GM21825 (cell line): ENCODE measurements around the gene SLC49A3.
"Not testable (repeated sequence)": the region's sequence is repeated elsewhere in the genome, so short reads cannot be mapped to it uniquely, and the experiment has no call there.

ENCODE experiments used
- ATAC-seq: cut with Tn5 transposase; IDR thresholded peaks from one replicate; pipeline ENCODE4 v1.9.1; 2021; ENCODE audit warnings: mild to moderate bottlenecking, moderate library complexity; ENCODE audit not compliant: unreplicated experiment

SLC49A3 gene

DNA sequence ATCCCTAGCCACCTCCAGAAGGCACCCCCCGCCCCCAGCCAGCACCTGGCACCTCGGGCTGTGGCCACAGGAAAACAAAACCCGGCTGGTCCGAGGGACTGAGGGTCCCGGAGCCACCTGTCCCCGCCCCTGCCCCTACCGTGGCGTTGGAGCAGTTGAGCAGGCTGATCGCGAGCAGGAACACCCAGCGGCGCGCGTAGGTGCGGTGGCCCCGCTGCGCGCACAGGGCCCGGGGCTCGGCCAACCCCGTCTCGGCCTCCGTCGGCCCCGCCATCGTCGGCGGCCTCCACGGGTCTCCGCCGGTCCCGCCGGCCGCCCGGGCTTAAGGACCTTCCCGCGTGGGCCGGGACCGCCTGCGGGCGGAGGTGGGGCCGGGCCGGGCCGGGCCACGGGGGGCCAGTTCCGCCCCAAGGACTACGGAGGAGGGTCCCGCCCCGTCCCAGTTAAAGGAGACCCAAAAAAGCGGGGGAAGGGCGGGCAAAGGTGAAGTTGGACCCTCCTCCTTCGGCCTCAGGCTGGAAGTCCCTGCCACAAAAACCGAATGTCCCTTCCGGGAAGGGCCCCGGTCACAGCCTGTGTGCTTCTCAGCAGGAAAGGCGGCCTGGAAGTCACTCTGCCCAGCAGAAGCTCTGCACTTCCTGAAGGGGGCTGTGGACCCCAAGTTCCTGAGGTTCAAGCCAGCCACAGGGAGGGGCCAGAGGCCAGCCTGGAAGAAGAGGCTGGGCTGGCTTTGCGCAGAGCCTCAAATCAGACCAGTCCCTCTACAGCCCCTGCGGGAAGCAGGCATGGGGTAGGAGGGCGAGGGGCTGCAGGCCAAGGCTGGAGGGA, at the start of gene SLC49A3:
TSS of gene SLC49A3 (minus strand) at position 298 of the 828 bp plus-strand sequence. CDS start at position 274, 24 bp downstream.
- ATAC-seq, result no peak

DNA sequence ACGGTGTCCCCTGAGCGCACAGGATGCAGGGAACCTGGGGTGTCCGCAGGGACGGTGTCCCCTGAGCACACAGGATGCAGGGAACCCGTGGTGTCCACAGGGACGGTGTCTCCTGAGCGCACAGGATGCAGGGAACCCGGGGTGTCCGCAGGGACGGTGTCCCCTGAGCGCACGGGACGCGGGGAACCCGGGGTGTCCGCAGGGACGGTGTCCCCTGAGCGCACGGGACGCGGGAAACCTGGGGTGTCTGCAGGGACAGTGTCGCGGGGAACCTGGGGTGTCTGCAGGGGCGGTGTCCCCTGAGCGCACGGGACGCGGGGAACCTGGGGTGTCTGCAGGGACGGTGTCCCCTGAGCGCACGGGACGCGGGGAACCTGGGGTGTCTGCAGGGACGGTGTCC, 47.6 kb upstream of the SLC49A3 start:
- ATAC-seq, result not testable (repeated sequence)

- no peak for ATAC-seq
Measured at GRCh38 chr4:735583-735982, 46.6 kb upstream of the SLC49A3 start.

DNA sequence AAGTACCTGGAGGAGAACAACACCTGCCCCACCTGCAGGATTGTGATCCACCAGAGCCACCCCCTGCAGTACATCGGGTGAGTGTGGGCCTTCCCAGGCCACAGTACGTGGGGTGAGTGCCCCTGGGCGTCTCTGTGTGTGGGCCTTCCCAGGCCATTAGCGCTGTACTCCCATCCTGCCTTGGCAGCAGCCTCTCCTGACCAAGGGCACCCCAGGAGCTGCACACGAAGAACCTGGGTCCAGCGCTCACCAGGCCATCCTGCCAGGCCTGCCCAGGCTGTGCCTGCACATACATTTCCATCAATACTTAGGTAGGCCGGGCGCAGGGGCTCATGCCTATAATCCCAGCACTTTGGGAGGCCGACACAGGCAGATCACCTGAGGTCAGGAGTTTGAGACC, 46.0 kb upstream of the SLC49A3 start:
- ATAC-seq, result no peak

- no peak for ATAC-seq
Measured at GRCh38 chr4:734075-734474, 45.1 kb upstream of the SLC49A3 start.

DNA sequence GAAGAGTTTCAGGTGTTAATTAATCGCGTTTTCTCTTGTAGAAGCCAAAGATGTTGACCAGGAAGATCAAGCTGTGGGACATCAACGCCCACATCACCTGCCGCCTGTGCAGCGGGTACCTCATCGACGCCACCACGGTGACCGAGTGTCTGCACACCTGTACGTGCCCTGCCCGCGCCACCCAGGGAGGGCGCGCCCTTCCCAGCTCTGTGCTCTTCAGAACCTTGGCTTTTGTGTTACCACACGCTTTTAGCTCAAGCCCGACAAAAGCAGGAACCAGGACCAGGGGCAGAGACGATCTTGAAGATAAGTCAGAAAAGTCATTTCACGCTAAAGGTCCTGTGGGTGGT, 44.7 kb upstream of the SLC49A3 start:
- no peak for ATAC-seq

GRCh38 chr4:732911-733630, 44.1 kb upstream of the SLC49A3 start:
- ATAC-seq, result no peak

DNA sequence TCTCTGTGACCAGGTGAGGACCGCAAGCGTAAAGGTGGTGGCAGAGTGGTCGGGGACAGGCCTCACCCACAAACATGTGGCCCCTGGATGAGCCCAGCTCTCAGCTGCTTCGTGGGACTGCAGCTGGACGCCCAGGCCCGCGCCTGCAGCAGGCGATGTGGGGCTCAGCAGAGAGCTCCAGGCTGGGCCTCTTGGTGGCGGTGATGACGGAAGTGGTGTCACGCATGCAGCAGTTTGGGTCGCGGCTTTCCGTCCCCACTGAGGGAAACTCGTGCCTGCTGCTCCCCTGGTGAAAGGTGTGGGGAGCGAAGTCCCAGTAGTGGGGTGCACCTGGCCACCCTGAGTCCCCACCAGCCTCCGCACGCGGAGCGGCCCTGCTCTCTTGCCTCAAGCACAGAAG, 43.5 kb upstream of the SLC49A3 start:
- no peak for ATAC-seq

- not testable (repeated sequence) for ATAC-seq
Measured at GRCh38 chr4:731954-732353, 43.0 kb upstream of the SLC49A3 start.

DNA sequence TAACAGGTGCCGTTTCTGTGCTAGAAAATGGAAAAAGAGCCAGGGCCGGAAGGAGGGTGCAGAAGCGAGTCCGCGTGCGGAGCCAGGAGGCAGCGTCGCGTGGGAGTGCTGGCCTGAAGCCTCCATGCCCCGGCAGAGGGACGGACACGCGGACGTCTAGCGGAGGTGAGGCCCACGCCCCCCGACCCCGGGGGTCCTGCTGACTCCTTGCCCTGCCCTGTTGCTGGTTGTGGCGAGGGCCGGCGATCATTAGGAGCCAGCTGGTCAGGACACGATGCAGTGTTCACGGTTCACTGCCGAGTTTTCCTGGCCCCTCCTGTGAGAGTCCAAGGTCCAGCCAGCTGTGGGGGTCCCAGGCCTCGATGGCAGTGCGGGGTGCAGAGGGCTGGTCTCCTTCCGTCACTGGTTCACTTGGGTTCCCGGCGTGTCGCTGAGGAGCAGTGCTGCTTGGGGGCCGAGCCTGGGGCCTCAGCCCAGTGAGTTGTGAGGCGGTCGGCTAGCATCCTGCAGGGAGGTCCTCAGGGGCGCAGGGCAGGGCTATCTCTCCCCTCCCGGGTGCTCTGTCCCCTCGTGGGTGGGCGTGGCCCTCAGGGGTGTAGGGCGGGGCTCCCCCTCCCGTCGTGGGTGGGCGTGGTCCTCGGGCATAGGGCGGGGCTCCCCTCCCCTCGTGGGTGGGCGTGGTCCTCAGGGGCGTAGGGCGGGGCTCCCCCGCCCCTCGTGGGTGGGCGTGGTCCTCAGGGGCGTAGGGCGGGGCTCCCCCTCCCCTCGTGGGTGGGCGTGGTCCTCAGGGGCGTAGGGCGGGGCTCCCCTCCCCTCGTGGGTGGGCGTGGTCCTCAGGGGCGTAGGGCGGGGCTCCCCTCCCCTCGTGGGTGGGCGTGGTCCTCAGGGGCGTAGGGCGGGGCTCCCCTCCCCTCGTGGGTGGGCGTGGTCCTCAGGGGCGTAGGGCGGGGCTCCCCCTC, 42.3 kb upstream of the SLC49A3 start:
- not testable (repeated sequence) for ATAC-seq

GRCh38 chr4:730511-730910, 41.6 kb upstream of the SLC49A3 start:
- ATAC-seq, result no peak

DNA sequence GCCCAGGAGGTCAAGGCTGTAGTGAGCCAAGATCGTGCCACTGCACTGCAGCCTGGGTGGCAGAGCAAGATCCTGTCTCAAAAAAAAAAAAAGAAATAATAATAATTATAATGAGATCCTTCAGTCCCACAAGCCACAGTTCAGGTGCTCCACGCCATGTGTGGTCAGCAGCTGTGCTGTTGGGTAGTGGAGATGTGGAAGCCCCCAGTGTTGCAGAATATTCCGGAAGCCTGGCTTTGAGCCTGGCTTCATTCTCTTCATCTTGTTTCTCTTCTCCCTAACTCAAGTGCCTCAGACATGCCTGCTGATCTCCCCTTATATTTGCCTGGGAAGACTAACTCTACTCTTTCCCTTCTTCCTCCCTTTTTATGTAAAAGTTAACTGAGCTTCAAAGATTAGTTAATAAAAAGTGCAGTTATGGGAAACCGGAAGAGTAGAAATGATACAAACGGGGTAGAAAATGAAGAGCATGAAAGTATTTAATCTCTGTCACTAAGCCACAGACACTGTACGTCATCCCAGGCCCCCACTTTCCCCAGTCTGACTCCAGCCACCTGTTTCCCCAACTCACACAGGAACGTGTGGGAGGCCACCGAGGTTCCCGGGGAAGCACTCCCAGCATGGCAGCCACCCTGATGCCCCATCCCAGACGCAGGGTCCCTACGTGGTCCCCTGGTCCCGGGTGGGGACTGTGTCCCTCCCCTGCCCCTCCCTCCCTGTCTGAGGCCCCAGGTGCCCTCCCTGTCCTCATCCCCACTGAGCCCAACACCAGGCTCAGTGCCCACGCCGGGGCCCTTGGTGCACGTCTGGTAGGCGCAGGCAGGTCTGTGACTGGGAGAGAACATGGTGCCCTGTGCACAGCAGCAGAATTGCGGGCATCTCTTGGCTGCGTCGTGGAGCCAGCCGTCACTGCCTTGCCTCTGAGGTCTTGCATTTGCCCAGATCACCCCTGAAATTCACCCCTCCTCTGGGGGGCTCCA, 40.7 kb upstream of the SLC49A3 start:
- ATAC-seq, result no peak

- ATAC-seq, result no peak
Measured at GRCh38 chr4:727576-727975, 38.6 kb upstream of the SLC49A3 start.

- no peak for ATAC-seq
Measured at GRCh38 chr4:726838-727237, 37.9 kb upstream of the SLC49A3 start.

DNA sequence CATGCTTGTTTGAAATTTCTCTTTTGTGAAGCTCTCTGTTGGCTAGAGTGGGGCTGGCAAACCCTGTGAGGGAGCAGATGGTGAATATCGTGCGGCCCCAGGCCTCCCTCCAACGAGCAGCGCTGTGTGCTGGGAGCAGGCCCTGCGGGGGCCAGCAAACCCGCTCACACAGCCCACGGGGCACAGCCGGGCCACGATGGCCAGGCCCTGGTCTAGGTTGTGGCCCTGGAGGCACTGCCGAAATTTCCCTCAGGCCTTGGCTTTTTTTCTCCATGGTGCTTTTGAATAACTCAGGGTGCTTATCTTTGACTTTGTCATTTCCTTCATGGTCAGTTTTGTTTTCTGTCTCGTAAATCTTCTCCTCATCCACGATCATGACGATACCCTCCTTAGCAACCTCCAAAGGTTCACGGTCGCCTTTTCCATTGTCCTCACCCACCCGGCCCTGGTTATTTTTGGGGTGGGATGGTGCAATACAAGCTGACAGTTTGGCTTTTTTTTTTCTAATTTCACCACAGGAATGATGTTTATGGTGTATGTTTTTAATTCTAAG, 37.4 kb upstream of the SLC49A3 start:
- ATAC-seq, result no peak

DNA sequence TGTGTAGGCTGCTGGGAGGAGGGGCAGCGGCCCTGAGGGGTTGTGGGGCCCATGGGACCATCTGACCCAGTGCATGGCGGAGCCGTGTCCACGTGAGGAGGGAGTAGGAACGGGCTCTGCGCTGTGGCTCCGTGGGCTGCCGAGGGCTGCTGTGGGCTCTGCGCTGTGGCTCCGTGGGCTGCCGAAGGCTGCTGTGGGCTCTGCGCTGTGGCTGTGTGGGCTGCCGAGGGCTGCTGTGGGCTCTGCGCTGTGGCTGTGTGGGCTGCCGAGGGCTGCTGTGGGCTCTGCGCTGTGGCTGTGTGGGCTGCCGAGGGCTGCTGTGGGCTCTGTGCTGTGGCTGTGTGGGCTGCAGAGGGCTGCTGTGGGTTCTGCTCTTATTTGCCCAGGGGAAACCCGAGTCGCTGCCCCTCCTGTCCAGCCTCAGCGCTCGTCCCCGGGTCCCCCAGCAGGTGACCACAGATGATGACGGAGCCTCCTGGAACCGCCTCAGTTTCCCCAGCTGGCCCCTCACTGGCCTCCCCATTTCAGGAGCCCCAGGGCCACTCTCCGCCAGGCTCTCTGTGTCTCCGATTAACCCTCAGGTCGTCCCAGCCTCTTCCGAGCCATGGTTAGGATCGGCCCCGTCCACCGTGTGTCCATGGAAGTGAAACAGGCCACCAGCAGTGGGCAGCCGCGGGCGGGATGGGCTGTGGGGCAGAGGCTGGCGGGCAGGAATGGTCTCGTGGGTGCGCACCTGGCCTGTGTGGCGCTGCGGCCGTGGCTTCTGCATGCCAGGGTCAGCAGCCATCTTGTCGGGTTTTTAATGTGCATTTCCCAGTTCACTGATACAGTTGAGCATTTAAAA, 36.7 kb upstream of the SLC49A3 start:
- ATAC-seq, result no peak

DNA sequence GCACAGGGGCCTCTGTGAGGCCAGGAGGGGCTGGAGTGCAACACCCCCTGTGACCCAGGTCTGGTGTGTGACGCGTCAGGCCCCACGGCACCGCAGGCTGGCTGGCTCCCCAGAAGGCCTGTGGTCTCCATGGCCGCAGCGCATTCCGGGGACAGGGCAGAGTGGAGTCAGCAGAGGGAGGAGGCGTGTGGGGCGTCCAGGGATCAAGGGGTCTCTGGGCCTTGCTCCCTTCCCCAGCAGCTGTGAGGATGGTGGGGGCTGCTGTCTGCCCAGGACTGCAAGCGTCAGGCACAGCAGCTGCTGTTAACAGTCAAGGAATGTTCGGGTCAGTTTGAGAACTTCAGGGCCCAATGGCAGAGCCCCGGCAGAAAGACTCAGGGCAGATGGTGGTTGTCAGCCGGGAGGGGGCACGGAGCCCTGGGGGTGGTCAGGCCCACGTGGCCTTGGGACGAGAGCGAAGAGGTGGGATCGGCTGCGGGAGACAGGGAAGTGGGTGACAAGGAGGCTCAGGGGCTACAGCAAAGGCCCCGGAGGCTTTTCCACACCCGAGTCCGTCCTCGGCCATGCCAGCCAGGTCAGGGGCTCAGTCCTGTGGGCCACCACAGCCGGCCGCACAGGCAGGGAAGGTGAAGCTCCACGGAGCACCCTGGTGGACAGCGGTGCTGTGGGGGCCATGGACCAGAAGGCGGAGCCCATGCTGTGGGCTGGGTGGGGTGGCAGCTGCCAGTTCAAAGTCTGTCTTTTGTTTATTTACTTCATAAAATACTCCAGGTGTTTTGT, 35.0 kb upstream of the SLC49A3 start:
- no peak for ATAC-seq

DNA sequence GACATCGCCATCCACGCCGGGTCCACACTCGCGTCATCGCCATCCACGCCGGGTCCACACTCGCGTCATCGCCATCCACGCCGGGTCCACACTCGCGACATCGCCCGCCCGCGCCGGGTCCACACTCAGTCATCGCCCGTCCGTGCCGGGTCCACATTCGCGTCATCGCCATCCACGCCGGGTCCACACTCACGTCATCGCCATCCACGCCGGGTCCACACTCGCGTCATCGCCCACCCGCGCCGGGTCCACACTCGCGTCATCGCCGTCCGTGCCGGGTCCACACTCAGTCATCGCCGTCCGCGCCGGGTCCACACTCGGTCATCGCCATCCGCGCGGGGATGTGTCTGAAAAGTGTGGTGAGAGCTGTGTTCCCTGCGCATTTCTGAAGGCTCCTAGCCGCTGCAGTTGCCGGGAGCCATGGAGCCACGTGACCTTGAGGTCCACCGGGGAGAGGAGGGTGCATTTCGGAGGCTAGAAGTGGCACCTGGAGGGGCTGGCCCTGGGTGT, 34.0 kb upstream of the SLC49A3 start:
- ATAC-seq, result no peak
